ENCODE measurements around the gene PDXK. TPM values are rescaled to one million over a fixed set of nuclear protein-coding genes. Genes with fewer than 3 reads are reported as not detected.

Gene PDXK
- total and polyA plus RNA-seq, 2 experiments from 2014 or later, result 103 to 192 TPM

GRCh38 chr21:43790010-43790524, 71.1 kb downstream of the PDXK start:
- H3K4me3 ChIP-seq, result peak overlapping the region; percentile 81
- no peaks in the 10 kb centered on the region for H3K9me2 ChIP-seq (replicated peaks; ENCODE audit: insufficient read depth)
- no peaks in the 10 kb centered on the region for H3K36me3 ChIP-seq (replicated peaks; ENCODE audit: insufficient read depth, low read depth)
- H3K4me1 ChIP-seq (ENCODE audit: insufficient read depth), result peaks cover 5% of the 10 kb centered on the region
- H3K9me3 ChIP-seq (ENCODE audit: low read depth), result no peaks in the 10 kb centered on the region
- no peaks in the 10 kb centered on the region for H3K27me3 ChIP-seq
- peaks cover 32% of the 10 kb centered on the region for H3K79me2 ChIP-seq
- H2AFZ ChIP-seq, result peak overlapping the region; percentile 60
- peak overlapping the region; percentile 99 for H3K4me2 ChIP-seq
- TF ChIP-seq EZH2 (IDR thresholded peaks at IDR 0.05; ENCODE audit: borderline replicate concordance) (no peak), EZH2phosphoT487 (IDR thresholded peaks at IDR 0.05; ENCODE audit: low read depth, severe bottlenecking, unreplicated experiment) (no peak), CTCF (IDR thresholded peaks at IDR 0.05; ENCODE audit: poor library complexity) (no peak)
- H3K27ac ChIP-seq, result peak overlapping the region; percentile 80
- 26% methylated on average over 13 of the region's 13 CpGs for WGBS (ENCODE audit: low lambda C conversion rate, missing lambda C conversion rate)
- DNase-seq (ENCODE audit: low spot score), result no peak
- H4K20me1 ChIP-seq (ENCODE audit: insufficient read depth, poor library complexity, severe bottlenecking), result no peaks in the 10 kb centered on the region

- Histone ChIP-seq H3K9me3 (ENCODE audit: low read depth) (no peaks in the 10 kb centered on the region), H3K4me1 (ENCODE audit: insufficient read depth) (peaks cover 5% of the 10 kb centered on the region), H4K20me1 (ENCODE audit: insufficient read depth, poor library complexity, severe bottlenecking) (no peaks in the 10 kb centered on the region), H3K27ac (no peak overlapping the region), H3K27me3 (no peaks in the 10 kb centered on the region), H3K9me2 (replicated peaks; ENCODE audit: insufficient read depth) (no peaks in the 10 kb centered on the region), H2AFZ (no peak overlapping the region), H3K4me3 (no peak overlapping the region), H3K36me3 (replicated peaks; ENCODE audit: insufficient read depth, low read depth) (no peaks in the 10 kb centered on the region), H3K4me2 (no peak overlapping the region), H3K79me2 (peaks cover 32% of the 10 kb centered on the region)
- TF ChIP-seq EZH2 (IDR thresholded peaks at IDR 0.05; ENCODE audit: borderline replicate concordance) (no peak), EZH2phosphoT487 (IDR thresholded peaks at IDR 0.05; ENCODE audit: low read depth, severe bottlenecking, unreplicated experiment) (no peak), CTCF (IDR thresholded peaks at IDR 0.05; ENCODE audit: poor library complexity) (no peak)
- WGBS (ENCODE audit: low lambda C conversion rate, missing lambda C conversion rate), result 94% methylated on average over 8 of the region's 8 CpGs
- no peak for DNase-seq (ENCODE audit: low spot score)
Observed at GRCh38 chr21:43792406-43792805, 73.5 kb downstream of the PDXK start.

- Histone ChIP-seq H3K4me3 (no peak overlapping the region), H3K27ac (no peak overlapping the region), H3K79me2 (peaks cover 32% of the 10 kb centered on the region), H3K4me1 (ENCODE audit: insufficient read depth) (peaks cover 5% of the 10 kb centered on the region), H3K9me2 (replicated peaks; ENCODE audit: insufficient read depth) (no peaks in the 10 kb centered on the region), H4K20me1 (ENCODE audit: insufficient read depth, poor library complexity, severe bottlenecking) (no peaks in the 10 kb centered on the region), H3K9me3 (ENCODE audit: low read depth) (no peaks in the 10 kb centered on the region), H3K4me2 (no peak overlapping the region), H3K27me3 (no peaks in the 10 kb centered on the region), H3K36me3 (replicated peaks; ENCODE audit: insufficient read depth, low read depth) (no peaks in the 10 kb centered on the region), H2AFZ (no peak overlapping the region)
- no peak for TF ChIP-seq EZH2phosphoT487 (IDR thresholded peaks at IDR 0.05; ENCODE audit: low read depth, severe bottlenecking, unreplicated experiment)
- TF ChIP-seq EZH2 (IDR thresholded peaks at IDR 0.05; ENCODE audit: borderline replicate concordance), result no peak
- no peak for TF ChIP-seq CTCF (IDR thresholded peaks at IDR 0.05; ENCODE audit: poor library complexity)
- DNase-seq (ENCODE audit: low spot score), result no peak
- 98% methylated on average over 16 of the region's 16 CpGs for WGBS (ENCODE audit: low lambda C conversion rate, missing lambda C conversion rate)
Observed at GRCh38 chr21:43793243-43793642, 74.3 kb downstream of the PDXK start.
